Putamen (tissue), 1 donor: ENCODE measurements around the gene HS6ST3.

ENCODE experiments used
- DNase-seq: peaks from one replicate; pipeline ENCODE4 v3.0.0-alpha.2; 2016; ENCODE audit warnings: low spot score

The HS6ST3 gene

GRCh38 chr13:96836733-96837132 lies 746.8 kb downstream of the HS6ST3 start:
- no peak for DNase-seq

GRCh38 chr13:96837809-96838208 lies 747.9 kb downstream of the HS6ST3 start:
- DNase-seq = no peak

GRCh38 chr13:96844195-96844594 lies 754.3 kb downstream of the HS6ST3 start:
- no peak for DNase-seq

GRCh38 chr13:96844616-96845015 lies 754.7 kb downstream of the HS6ST3 start:
- no peak for DNase-seq

- no peak for DNase-seq
These were observed 758.4 kb downstream of the HS6ST3 start for GRCh38 chr13:96848286-96848685.

GRCh38 chr13:96849091-96849490 lies 759.2 kb downstream of the HS6ST3 start:
- no peak for DNase-seq

- no peak for DNase-seq
These were observed 760.7 kb downstream of the HS6ST3 start for GRCh38 chr13:96850538-96851145.

GRCh38 chr13:96851856-96852445 lies 762.0 kb downstream of the HS6ST3 start:
- DNase-seq = no peak

GRCh38 chr13:96858133-96858826 lies 768.4 kb downstream of the HS6ST3 start:
- no peak for DNase-seq

- no peak for DNase-seq
These were observed 771.0 kb downstream of the HS6ST3 start for GRCh38 chr13:96860882-96861281.

- DNase-seq = no peak
These were observed 772.2 kb downstream of the HS6ST3 start for GRCh38 chr13:96862093-96862492.

- no peak for DNase-seq
These were observed 773.1 kb downstream of the HS6ST3 start for GRCh38 chr13:96862999-96863398.

- DNase-seq = no peak
These were observed 781.6 kb downstream of the HS6ST3 start for GRCh38 chr13:96871469-96871868.

GRCh38 chr13:96880419-96880818 lies 790.5 kb downstream of the HS6ST3 start:
- no peak for DNase-seq
